HepG2 (cell line): ENCODE measurements around the gene RREB1. TPM values are rescaled to one million over a fixed set of nuclear protein-coding genes. Genes with fewer than 3 reads are reported as not detected.
A peak's percentile ranks its signal among the peaks of the same experiment; 100 is the strongest.

Experiments used
- HNF1A ChIP-seq, 2 experiments: sonication (generic) in 1 of 2; formaldehyde crosslinking in 1 of 2; IDR thresholded peaks; 2 replicates each; pipeline versions ENCODE4 v1.4.0 to v1.6.1; 2016 to 2020; ENCODE audit warnings: borderline replicate concordance in 1 of 2, low read depth in 1 of 2, mild to moderate bottlenecking in 1 of 2, missing genetic modification reagents in 1 of 2
- KMT2A ChIP-seq: sonication (generic); formaldehyde crosslinking; IDR thresholded peaks from 2 replicates; pipeline ENCODE4 v1.4.0; 2020; ENCODE audit warnings: missing genetic modification reagents
- MAFF ChIP-seq: IDR thresholded peaks from 2 replicates; pipeline ENCODE4 v1.6.1; 2011; ENCODE audit warnings: low read depth, low read length, improper control_type of control experiment
- MXD3 ChIP-seq: IDR thresholded peaks from 2 replicates; pipeline ENCODE4 v1.6.1; 2016; ENCODE audit warnings: mild to moderate bottlenecking, missing biosample characterization, missing genetic modification reagents
- SNAPC5 ChIP-seq: sonication (generic); formaldehyde crosslinking; IDR thresholded peaks from 2 replicates; pipeline ENCODE4 v1.8.1; 2023; ENCODE audit warnings: mild to moderate bottlenecking, missing genetic modification reagents, borderline replicate concordance
- ZBTB4 ChIP-seq: sonication (generic); formaldehyde crosslinking; IDR thresholded peaks from 2 replicates; pipeline ENCODE4 v1.4.0; 2020; ENCODE audit warnings: missing genetic modification reagents, mild to moderate bottlenecking, borderline replicate concordance
- ZBTB46 ChIP-seq: sonication (generic); formaldehyde crosslinking; IDR thresholded peaks from 2 replicates; pipeline ENCODE4 v1.4.0; 2020; ENCODE audit warnings: mild to moderate bottlenecking, missing genetic modification reagents, borderline replicate concordance
- ZNF225 ChIP-seq: sonication (generic); formaldehyde crosslinking; IDR thresholded peaks from 2 replicates; pipeline ENCODE4 v1.4.0; 2020; ENCODE audit warnings: mild to moderate bottlenecking, missing genetic modification reagents
- ZNF616 ChIP-seq: sonication (generic); formaldehyde crosslinking; IDR thresholded peaks from 2 replicates; pipeline ENCODE4 v1.5.0; 2020; ENCODE audit warnings: low read depth, mild to moderate bottlenecking, missing genetic modification reagents
- ZNF687 ChIP-seq: sonication (generic); formaldehyde crosslinking; IDR thresholded peaks from 2 replicates; pipeline ENCODE4 v1.5.1; 2020; ENCODE audit warnings: mild to moderate bottlenecking, missing genetic modification reagents, moderate library complexity
- ZUFSP ChIP-seq: sonication (generic); formaldehyde crosslinking; IDR thresholded peaks from 2 replicates; pipeline ENCODE4 v1.9.0; 2021; ENCODE audit warnings: missing genetic modification reagents, mild to moderate bottlenecking, borderline replicate concordance
- polyA plus RNA-seq, 8 experiments: library from polyadenylated mRNA; depleted of rRNA in 3 of 8; stranded (reverse) in 7 of 8; unstranded in 1 of 8; fragments of >200 nt; fragmentation: Illumina TruSeq in 4 of 8; extraction: Trizol in 4 of 8; gene quantifications; 2 replicates each; pipeline versions ENCODE4 v1.2.1 to v1.2.3, GENCODE V29; 2011 to 2016; ENCODE audit warnings: low read depth in 4 of 8, missing spikeins in 1 of 8, mixed read lengths in 1 of 8; ENCODE audit not compliant: insufficient read depth in 1 of 8
- total RNA-seq, 5 experiments: library from RNA; depleted of rRNA; stranded (reverse); fragments of >200 nt; fragmentation: Illumina TruSeq; extraction: Trizol; gene quantifications; 2 replicates each; pipeline ENCODE4 v1.2.3, GENCODE V29; 2016; ENCODE audit warnings: low read depth in 1 of 5

The RREB1 gene
- total and polyA plus RNA-seq, 2 of the 13 experiments (the other 11 are each of a cell fraction or from before 2014, with no cell fraction given): 6.1 to 23.2 TPM

GRCh38 chr6:7163661-7164071 lies 55.9 kb downstream of the RREB1 start (continued):
- TF ChIP-seq HNF1A (IDR thresholded peaks at IDR 0.05; ENCODE audit: low read depth) (no peak), HNF1A (CRISPR knock-in tag; IDR thresholded peaks at IDR 0.05; ENCODE audit: borderline replicate concordance) (no peak), ZUFSP (CRISPR knock-in tag) (no peak), MXD3 (0 out of 2 replicates have a peak, but pooled peaks have one; percentile 27), SNAPC5 (CRISPR knock-in tag) (no peak), MAFF (no peak), ZBTB4 (CRISPR knock-in tag) (0 out of 2 replicates have a peak, but pooled peaks have one; percentile 39), KMT2A (no peak), ZNF616 (CRISPR knock-in tag) (no peak), ZNF687 (CRISPR knock-in tag) (peak; percentile 42; the same call in 1 of the 2 replicates), ZBTB46 (peak; percentile 45; the same call in 1 of the 2 replicates), ZNF225 (CRISPR knock-in tag) (0 out of 2 replicates have a peak, but pooled peaks have one; percentile 31)
